HepG2 (cell line): ENCODE data around the gene SPACDR. TPM values are rescaled to one million over a fixed set of nuclear protein-coding genes. Genes with fewer than 3 reads are reported as not detected.

Experiments used
- ATAC-seq: fragments of 200-7000 bp; cut with Tn5 transposase; 3 replicates; pipeline ENCODE4 v1.9.1; 2020; ENCODE audit warnings: mild to moderate bottlenecking, moderate library complexity
- BruUV-seq: library from RNA; stranded (reverse); fragments of 400-500 nt; replicated peaks from 2 replicates; lab custom pipeline; 2021; lab: Mats Ljungman, UMichigan
- CTCF ChIA-PET: fragments of 300-600 bp; formaldehyde crosslinking; extraction: SDS; loops from one replicate; lab custom pipeline; 2021; ENCODE audit warnings: low total read pairs, inconsistent platforms, low intra/inter-chr PET ratio; lab: Yijun Ruan, JAX
- POLR2A ChIA-PET: fragments of 350-600 bp; sonication (Branson Sonifier 250); formaldehyde crosslinking; loops from one replicate; lab custom pipeline; 2020; ENCODE audit warnings: antibody characterized with exemption, inconsistent platforms; lab: Yijun Ruan, JAX
- DNase-seq: peaks from one replicate; pipeline ENCODE4 v3.0.0-alpha.2; 2015; ENCODE audit warnings: low spot score
- FAIRE-seq: peaks from 3 replicates; lab custom pipeline; 2011; peaks lifted over from hg19 to GRCh38; lab: Jason Lieb, UNC
- H2AFZ ChIP-seq: one replicate; pipeline ENCODE4 v1.6.1; 2011; ENCODE audit warnings: low read length, inconsistent platforms
- H3K27ac ChIP-seq: fragments of 300-600 bp; 3 replicates; pipeline ENCODE4 v1.8.0; 2011; ENCODE audit warnings: mixed run types, mild to moderate bottlenecking, mixed read lengths, low read length, inconsistent platforms; ENCODE audit not compliant: insufficient read depth; ENCODE audit errors: extremely low read length
- H3K27me3 ChIP-seq, 2 experiments: fragments of 200-600 bp in 1 of 2; 2 replicates in 1 of 2; 3 replicates in 1 of 2; pipeline versions ENCODE4 v1.6.0 to v1.8.0; 2011; ENCODE audit warnings: low read length in 2 of 2, mild to moderate bottlenecking in 2 of 2, moderate library complexity in 2 of 2, inconsistent platforms in 1 of 2; ENCODE audit not compliant: insufficient read depth in 2 of 2, control insufficient read depth in 1 of 2
- H3K36me3 ChIP-seq, 2 experiments: fragments of 200-600 bp in 1 of 2; replicated peaks in 1 of 2; 2 replicates in 1 of 2; 3 replicates in 1 of 2; pipeline versions ENCODE4 v1.5.1 to v1.8.0; 2011; ENCODE audit warnings: low read length in 2 of 2, inconsistent platforms in 1 of 2; ENCODE audit not compliant: insufficient read depth in 2 of 2, control insufficient read depth in 1 of 2
- H3K4me1 ChIP-seq: 2 replicates; pipeline ENCODE4 v1.5.1; 2012; ENCODE audit warnings: low read length, inconsistent platforms; ENCODE audit not compliant: insufficient read depth
- H3K4me2 ChIP-seq: 2 replicates; pipeline ENCODE4 v1.6.0; 2011; ENCODE audit warnings: low read depth, low read length, inconsistent platforms
- H3K4me3 ChIP-seq, 3 experiments: fragments of 200-600 bp in 1 of 3; sonication (generic), shearing (Covaris generic) in 1 of 3; replicated peaks in 1 of 3; 2 replicates each; pipeline ENCODE4 v1.5.1; 2011 to 2016; ENCODE audit warnings: low read length in 3 of 3, inconsistent platforms in 2 of 3, low read depth in 2 of 3, mild to moderate bottlenecking in 2 of 3, control low read depth in 1 of 3, mixed read lengths in 1 of 3; ENCODE audit not compliant: insufficient read depth in 1 of 3
- H3K79me2 ChIP-seq: one replicate; pipeline ENCODE4 v1.6.1; 2011; ENCODE audit warnings: low read length, inconsistent platforms; ENCODE audit not compliant: insufficient read depth
- H3K9ac ChIP-seq: 2 replicates; pipeline ENCODE4 v1.6.0; 2011; ENCODE audit warnings: mild to moderate bottlenecking, low read depth, low read length, inconsistent platforms; ENCODE audit not compliant: insufficient read depth
- H3K9me3 ChIP-seq: 2 replicates; pipeline ENCODE4 v1.5.1; 2012; ENCODE audit warnings: mild to moderate bottlenecking, low read length
- H4K20me1 ChIP-seq: 2 replicates; pipeline ENCODE4 v1.6.0; 2011; ENCODE audit warnings: inconsistent platforms, mild to moderate bottlenecking, low read length, moderate library complexity; ENCODE audit not compliant: insufficient read depth
- AGO2 ChIP-seq: fragments of 200-400 bp; formaldehyde crosslinking; optimal IDR thresholded peaks from 2 replicates; pipeline ENCODE3; 2017; ENCODE audit warnings: mild to moderate bottlenecking, low read depth, low read length, moderate library complexity
- GABPB1 ChIP-seq: IDR thresholded peaks from 2 replicates; pipeline ENCODE4 v1.6.1; 2016; ENCODE audit warnings: mild to moderate bottlenecking, missing genetic modification reagents, moderate library complexity, missing compliant biosample characterization
- NCOA1 ChIP-seq: sonication (generic); formaldehyde crosslinking; IDR thresholded peaks from 2 replicates; pipeline ENCODE4 v1.9.0; 2021; ENCODE audit warnings: missing genetic modification reagents
- NCOA5 ChIP-seq: sonication (generic); formaldehyde crosslinking; IDR thresholded peaks from 2 replicates; pipeline ENCODE4 v1.4.0; 2020; ENCODE audit warnings: missing genetic modification reagents
- NR0B2 ChIP-seq: sonication (generic); formaldehyde crosslinking; IDR thresholded peaks from 2 replicates; pipeline ENCODE4 v1.4.0; 2020; ENCODE audit warnings: mild to moderate bottlenecking, missing genetic modification reagents
- NR2F6 ChIP-seq, 2 experiments: IDR thresholded peaks; 2 replicates each; pipeline ENCODE4 v1.6.1; 2016; ENCODE audit warnings: antibody characterized with exemption in 1 of 2, mild to moderate bottlenecking in 1 of 2
- SP2 ChIP-seq: sonication (generic); formaldehyde crosslinking; IDR thresholded peaks from 2 replicates; pipeline ENCODE4 v1.5.1; 2020; ENCODE audit warnings: mild to moderate bottlenecking, missing genetic modification reagents
- ZKSCAN5 ChIP-seq: sonication (generic); formaldehyde crosslinking; IDR thresholded peaks from 2 replicates; pipeline ENCODE4 v1.5.1; 2020; ENCODE audit warnings: mild to moderate bottlenecking, missing genetic modification reagents
- ZMYM2 ChIP-seq: sonication (generic); formaldehyde crosslinking; IDR thresholded peaks from 2 replicates; pipeline ENCODE4 v1.8.0; 2022; ENCODE audit warnings: mild to moderate bottlenecking, missing genetic modification reagents
- ZNF432 ChIP-seq: sonication (generic); formaldehyde crosslinking; IDR thresholded peaks from 2 replicates; pipeline ENCODE4 v1.5.0; 2020; ENCODE audit warnings: missing genetic modification reagents, mild to moderate bottlenecking, borderline replicate concordance
- ZNF543 ChIP-seq: sonication (generic); formaldehyde crosslinking; IDR thresholded peaks from 2 replicates; pipeline ENCODE4 v1.4.0; 2020; ENCODE audit warnings: mild to moderate bottlenecking, missing genetic modification reagents
- WGBS: methylation state at CpG from one replicate; pipeline ENCODE4 v1.1.6; 2017; ENCODE audit warnings: low lambda C conversion rate; 5-methylcytosine and 5-hydroxymethylcytosine counted together
- in situ Hi-C: cut with HindIII; loops from 2 replicates; pipeline ENCODE4 v1.10.0; 2017; ENCODE audit warnings: low pct_unique_long_range_greater_than_20kb; ENCODE audit not compliant: extremely low pct_ligation_motif_present
- intact Hi-C: fragments of 100-400 bp; cut with micrococcal nuclease; formaldehyde crosslinking; loops from one replicate; pipeline ENCODE4 v1.10.0; 2022; ENCODE audit not compliant: unreplicated experiment
- polyA plus RNA-seq, 8 experiments: library from polyadenylated mRNA; depleted of rRNA in 3 of 8; stranded (reverse) in 7 of 8; unstranded in 1 of 8; fragments of >200 nt; fragmentation: Illumina TruSeq in 4 of 8; extraction: Trizol in 4 of 8; gene quantifications; 2 replicates each; pipeline versions ENCODE4 v1.2.1 to v1.2.3, GENCODE V29; 2011 to 2016; ENCODE audit warnings: low read depth in 4 of 8, missing spikeins in 1 of 8, mixed read lengths in 1 of 8; ENCODE audit not compliant: insufficient read depth in 1 of 8
- total RNA-seq, 5 experiments: library from RNA; depleted of rRNA; stranded (reverse); fragments of >200 nt; fragmentation: Illumina TruSeq; extraction: Trizol; gene quantifications; 2 replicates each; pipeline ENCODE4 v1.2.3, GENCODE V29; 2016; ENCODE audit warnings: low read depth in 1 of 5
- TF ChIP-seq, protein P1 (sequence below): sonication (generic); formaldehyde crosslinking; IDR thresholded peaks from 2 replicates; pipeline ENCODE4 v1.4.0; 2020; ENCODE audit warnings: missing genetic modification reagents
- TF ChIP-seq, protein P2 (sequence below): IDR thresholded peaks from 2 replicates; pipeline ENCODE4 v1.6.1; 2016; ENCODE audit warnings: mild to moderate bottlenecking, missing biosample characterization, missing genetic modification reagents
- TF ChIP-seq, protein P3 (sequence below): sonication (generic); formaldehyde crosslinking; IDR thresholded peaks from 2 replicates; pipeline ENCODE4 v1.5.0; 2020; ENCODE audit warnings: mild to moderate bottlenecking, missing genetic modification reagents, borderline replicate concordance

Gene SPACDR
- total and polyA plus RNA-seq, 2 of the 13 experiments (the other 11 are each of a cell fraction or from before 2014, with no cell fraction given): 0.41 TPM; not detected in 1

DNA sequence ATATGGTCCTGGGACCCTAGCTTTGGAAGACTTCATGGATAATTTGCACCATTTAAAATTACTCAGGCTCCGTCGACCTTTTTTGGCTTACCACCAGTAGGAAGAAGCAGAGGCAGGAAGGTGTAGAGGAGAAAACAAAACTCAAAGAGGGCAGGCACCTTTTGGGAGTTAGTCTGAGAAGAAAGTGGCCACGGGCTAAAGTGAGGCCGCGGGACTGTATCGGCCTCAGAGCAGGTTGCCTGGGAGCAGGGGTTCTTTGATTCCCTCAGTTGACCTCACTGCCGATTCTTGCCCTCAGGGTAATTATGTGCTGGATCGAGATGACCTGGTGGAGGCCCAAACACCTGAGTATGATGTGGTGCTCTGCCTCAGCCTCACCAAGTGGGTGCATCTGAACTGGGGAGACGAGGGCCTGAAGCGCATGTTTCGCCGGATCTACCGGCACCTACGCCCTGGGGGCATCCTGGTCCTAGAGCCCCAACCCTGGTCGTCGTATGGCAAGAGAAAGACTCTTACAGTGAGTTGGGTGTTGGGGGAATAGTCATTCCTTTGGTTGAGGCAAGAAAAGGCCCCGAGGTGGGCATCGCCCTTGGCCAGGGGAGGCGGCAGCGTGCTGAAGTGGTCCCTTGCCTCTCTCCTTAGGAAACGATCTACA lies 31.3 kb downstream of the SPACDR start:
- peak overlapping the region; percentile 36 for H3K27ac ChIP-seq
- no peaks in the 10 kb centered on the region for H3K9me3 ChIP-seq
- H3K36me3 ChIP-seq: peaks cover 5 to 30% of the 10 kb centered on the region in 2 experiments
- 96% methylated on average over 19 of the region's 21 CpGs for WGBS
- intact Hi-C loops: no loop called here
- ATAC-seq: no peak
- no peak for DNase-seq
- ChIA-PET POLR2A (interaction anchor here (5.0 kb wide), 1 partner anchor 13 kb away, joined by 72 read pairs; no protein-coding TSS in a partner anchor), CTCF (no interaction called here)
- no peak overlapping the region for H3K4me3 ChIP-seq
- no peak overlapping the region for H2AFZ ChIP-seq
- peaks cover 37% of the 10 kb centered on the region for H3K79me2 ChIP-seq
- no peak for FAIRE-seq
- no peaks in the 10 kb centered on the region; the same call in 1 of the 2 replicates for H4K20me1 ChIP-seq
- H3K4me2 ChIP-seq: peak overlapping the region; percentile 94; the same call in 1 of the 2 replicates
- no TSS peak for BruUV-seq
- in situ Hi-C loops: no loop called here
- peak overlapping the region; percentile 98; the same call in 1 of the 2 replicates for H3K9ac ChIP-seq
- peaks cover 67% of the 10 kb centered on the region for H3K4me1 ChIP-seq
- no peaks in the 10 kb centered on the region; a peak in 1 of 5 replicates for H3K27me3 ChIP-seq
- TF ChIP-seq NCOA5 (CRISPR knock-in tag) (no peak), GABPB1 (CRISPR knock-in tag) (no peak), ZKSCAN5 (CRISPR knock-in tag) (no peak), SP2 (no peak), ZMYM2 (CRISPR knock-in tag) (no peak), ZNF432 (CRISPR knock-in tag) (no peak), NR0B2 (CRISPR knock-in tag) (no peak), AGO2 (peak; percentile 74), NCOA1 (CRISPR knock-in tag) (no peak), ZNF543 (CRISPR knock-in tag) (no peak), NR2F6 (IDR thresholded peaks at IDR 0.05) (no peak), NR2F6 (CRISPR knock-in tag; IDR thresholded peaks at IDR 0.05) (no peak)
- TF ChIP-seq, protein P1, sequence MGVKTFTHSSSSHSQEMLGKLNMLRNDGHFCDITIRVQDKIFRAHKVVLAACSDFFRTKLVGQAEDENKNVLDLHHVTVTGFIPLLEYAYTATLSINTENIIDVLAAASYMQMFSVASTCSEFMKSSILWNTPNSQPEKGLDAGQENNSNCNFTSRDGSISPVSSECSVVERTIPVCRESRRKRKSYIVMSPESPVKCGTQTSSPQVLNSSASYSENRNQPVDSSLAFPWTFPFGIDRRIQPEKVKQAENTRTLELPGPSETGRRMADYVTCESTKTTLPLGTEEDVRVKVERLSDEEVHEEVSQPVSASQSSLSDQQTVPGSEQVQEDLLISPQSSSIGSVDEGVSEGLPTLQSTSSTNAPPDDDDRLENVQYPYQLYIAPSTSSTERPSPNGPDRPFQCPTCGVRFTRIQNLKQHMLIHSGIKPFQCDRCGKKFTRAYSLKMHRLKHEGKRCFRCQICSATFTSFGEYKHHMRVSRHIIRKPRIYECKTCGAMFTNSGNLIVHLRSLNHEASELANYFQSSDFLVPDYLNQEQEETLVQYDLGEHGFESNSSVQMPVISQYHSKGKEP (CRISPR knock-in tag): no peak
- TF ChIP-seq, protein P2, sequence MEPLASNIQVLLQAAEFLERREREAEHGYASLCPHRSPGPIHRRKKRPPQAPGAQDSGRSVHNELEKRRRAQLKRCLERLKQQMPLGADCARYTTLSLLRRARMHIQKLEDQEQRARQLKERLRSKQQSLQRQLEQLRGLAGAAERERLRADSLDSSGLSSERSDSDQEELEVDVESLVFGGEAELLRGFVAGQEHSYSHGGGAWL (CRISPR knock-in tag): no peak
- TF ChIP-seq, protein P3, sequence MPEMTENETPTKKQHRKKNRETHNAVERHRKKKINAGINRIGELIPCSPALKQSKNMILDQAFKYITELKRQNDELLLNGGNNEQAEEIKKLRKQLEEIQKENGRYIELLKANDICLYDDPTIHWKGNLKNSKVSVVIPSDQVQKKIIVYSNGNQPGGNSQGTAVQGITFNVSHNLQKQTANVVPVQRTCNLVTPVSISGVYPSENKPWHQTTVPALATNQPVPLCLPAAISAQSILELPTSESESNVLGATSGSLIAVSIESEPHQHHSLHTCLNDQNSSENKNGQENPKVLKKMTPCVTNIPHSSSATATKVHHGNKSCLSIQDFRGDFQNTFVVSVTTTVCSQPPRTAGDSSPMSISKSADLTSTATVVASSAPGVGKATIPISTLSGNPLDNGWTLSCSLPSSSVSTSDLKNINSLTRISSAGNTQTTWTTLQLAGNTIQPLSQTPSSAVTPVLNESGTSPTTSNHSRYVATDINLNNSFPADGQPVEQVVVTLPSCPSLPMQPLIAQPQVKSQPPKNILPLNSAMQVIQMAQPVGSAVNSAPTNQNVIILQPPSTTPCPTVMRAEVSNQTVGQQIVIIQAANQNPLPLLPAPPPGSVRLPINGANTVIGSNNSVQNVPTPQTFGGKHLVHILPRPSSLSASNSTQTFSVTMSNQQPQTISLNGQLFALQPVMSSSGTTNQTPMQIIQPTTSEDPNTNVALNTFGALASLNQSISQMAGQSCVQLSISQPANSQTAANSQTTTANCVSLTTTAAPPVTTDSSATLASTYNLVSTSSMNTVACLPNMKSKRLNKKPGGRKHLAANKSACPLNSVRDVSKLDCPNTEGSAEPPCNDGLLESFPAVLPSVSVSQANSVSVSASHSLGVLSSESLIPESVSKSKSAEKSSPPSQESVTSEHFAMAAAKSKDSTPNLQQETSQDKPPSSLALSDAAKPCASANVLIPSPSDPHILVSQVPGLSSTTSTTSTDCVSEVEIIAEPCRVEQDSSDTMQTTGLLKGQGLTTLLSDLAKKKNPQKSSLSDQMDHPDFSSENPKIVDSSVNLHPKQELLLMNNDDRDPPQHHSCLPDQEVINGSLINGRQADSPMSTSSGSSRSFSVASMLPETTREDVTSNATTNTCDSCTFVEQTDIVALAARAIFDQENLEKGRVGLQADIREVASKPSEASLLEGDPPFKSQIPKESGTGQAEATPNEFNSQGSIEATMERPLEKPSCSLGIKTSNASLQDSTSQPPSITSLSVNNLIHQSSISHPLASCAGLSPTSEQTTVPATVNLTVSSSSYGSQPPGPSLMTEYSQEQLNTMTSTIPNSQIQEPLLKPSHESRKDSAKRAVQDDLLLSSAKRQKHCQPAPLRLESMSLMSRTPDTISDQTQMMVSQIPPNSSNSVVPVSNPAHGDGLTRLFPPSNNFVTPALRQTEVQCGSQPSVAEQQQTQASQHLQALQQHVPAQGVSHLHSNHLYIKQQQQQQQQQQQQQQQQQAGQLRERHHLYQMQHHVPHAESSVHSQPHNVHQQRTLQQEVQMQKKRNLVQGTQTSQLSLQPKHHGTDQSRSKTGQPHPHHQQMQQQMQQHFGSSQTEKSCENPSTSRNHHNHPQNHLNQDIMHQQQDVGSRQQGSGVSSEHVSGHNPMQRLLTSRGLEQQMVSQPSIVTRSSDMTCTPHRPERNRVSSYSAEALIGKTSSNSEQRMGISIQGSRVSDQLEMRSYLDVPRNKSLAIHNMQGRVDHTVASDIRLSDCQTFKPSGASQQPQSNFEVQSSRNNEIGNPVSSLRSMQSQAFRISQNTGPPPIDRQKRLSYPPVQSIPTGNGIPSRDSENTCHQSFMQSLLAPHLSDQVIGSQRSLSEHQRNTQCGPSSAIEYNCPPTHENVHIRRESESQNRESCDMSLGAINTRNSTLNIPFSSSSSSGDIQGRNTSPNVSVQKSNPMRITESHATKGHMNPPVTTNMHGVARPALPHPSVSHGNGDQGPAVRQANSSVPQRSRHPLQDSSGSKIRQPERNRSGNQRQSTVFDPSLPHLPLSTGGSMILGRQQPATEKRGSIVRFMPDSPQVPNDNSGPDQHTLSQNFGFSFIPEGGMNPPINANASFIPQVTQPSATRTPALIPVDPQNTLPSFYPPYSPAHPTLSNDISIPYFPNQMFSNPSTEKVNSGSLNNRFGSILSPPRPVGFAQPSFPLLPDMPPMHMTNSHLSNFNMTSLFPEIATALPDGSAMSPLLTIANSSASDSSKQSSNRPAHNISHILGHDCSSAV: no peak
